ENCODE measurements around the gene PDPK1. TPM values are rescaled to one million over a fixed set of nuclear protein-coding genes. Genes with fewer than 3 reads are reported as not detected.

The PDPK1 gene
- total RNA-seq, 2 experiments from 2014 or later: 14.4 to 40.6 TPM

DNA sequence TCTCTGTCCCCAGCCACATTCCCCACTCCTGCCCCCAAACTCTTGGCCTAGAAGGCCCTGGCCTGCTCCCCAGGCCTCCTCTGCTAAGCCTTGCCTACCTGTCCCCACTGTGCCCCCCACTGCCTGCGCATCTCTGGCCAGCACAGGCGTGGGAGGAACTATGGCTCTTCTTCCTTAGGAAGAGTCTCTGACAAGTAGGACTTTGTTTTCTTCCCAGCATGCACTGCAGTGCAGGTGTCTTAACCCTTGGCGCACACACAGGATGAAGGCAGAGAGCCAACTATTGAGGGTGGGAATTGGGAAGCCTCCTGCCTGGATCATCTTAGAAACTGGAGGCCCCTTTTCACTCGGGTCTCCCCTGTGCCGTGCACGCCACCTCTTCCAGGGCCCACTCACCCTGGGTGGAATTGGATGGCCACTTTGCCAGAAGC lies 14.0 kb upstream of the PDPK1 start:
- ChIA-PET POLR2A (no interaction called here), CTCF (ENCODE audit: unreplicated experiment) (no interaction called here)
- Histone ChIP-seq H3K4me2 (ENCODE audit: low read length) (no peak overlapping the region), H3K9me2 (ENCODE audit: insufficient read depth, low read length) (no peaks in the 10 kb centered on the region), H3K9me3 (ENCODE audit: low read length) (no peaks in the 10 kb centered on the region), H3K4me1 (ENCODE audit: insufficient read depth, low read length, poor library complexity, severe bottlenecking) (peaks cover 13% of the 10 kb centered on the region), H3K79me2 (ENCODE audit: insufficient read depth, low read depth, low read length) (peaks cover 4% of the 10 kb centered on the region; the same call in 1 of the 2 replicates), H2AFZ (ENCODE audit: low read length) (no peak overlapping the region), H3K4me3 (ENCODE audit: low read depth, low read length, poor library complexity, severe bottlenecking) (no peak overlapping the region), H3K27ac (ENCODE audit: low read depth, low read length, poor library complexity, severe bottlenecking) (no peak overlapping the region), H3K36me3 (ENCODE audit: insufficient read depth, low read length) (peaks cover 33% of the 10 kb centered on the region), H4K20me1 (ENCODE audit: insufficient read depth, low read length) (no peaks in the 10 kb centered on the region)
- no peak for DNase-seq (ENCODE audit: low spot score)
- TF ChIP-seq, protein P1, sequence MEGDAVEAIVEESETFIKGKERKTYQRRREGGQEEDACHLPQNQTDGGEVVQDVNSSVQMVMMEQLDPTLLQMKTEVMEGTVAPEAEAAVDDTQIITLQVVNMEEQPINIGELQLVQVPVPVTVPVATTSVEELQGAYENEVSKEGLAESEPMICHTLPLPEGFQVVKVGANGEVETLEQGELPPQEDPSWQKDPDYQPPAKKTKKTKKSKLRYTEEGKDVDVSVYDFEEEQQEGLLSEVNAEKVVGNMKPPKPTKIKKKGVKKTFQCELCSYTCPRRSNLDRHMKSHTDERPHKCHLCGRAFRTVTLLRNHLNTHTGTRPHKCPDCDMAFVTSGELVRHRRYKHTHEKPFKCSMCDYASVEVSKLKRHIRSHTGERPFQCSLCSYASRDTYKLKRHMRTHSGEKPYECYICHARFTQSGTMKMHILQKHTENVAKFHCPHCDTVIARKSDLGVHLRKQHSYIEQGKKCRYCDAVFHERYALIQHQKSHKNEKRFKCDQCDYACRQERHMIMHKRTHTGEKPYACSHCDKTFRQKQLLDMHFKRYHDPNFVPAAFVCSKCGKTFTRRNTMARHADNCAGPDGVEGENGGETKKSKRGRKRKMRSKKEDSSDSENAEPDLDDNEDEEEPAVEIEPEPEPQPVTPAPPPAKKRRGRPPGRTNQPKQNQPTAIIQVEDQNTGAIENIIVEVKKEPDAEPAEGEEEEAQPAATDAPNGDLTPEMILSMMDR (conservative IDR thresholded peaks at IDR 0.05; ENCODE audit: low read length): no peak
- no peak for TF ChIP-seq EZH2phosphoT487 (IDR thresholded peaks at IDR 0.05; ENCODE audit: borderline replicate concordance, low read depth, low read length)
- intact Hi-C loops (cut with micrococcal nuclease; ENCODE audit: unreplicated experiment): no loop called here
- BruUV-seq (replicated peaks): no TSS peak

DNA sequence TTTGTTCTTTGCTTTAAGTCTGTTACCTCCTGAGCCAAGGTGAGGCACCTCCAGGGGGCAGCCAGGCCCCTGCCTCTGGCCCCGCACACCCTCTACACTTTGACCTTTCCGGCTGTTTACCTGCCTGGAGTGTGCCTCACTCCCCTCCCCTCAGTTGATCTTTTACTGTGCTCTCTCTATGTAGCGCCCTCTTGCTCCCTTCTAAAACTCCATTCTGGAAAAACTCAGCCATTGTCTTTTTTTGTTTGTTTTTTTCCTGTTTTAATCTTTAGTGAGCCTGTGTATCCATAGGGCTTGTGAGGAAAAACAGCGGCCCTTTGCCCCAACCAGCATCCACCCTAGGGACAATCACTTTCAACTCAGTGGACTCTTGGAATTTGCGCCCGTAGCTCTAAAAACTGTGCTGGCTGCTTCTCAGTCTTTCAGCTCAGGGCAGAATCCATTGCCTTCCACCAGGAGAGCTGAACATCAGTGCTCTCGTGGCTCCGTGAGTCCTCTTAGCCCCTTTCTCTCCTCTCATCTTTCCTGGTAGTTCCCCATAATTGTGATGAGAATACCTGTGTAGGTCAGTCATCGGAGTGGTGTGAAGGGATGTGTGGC lies 13.4 kb upstream of the PDPK1 start:
- intact Hi-C loops (cut with micrococcal nuclease; ENCODE audit: unreplicated experiment): no loop called here
- H3K79me2 ChIP-seq (ENCODE audit: insufficient read depth, low read depth, low read length): peaks cover 4% of the 10 kb centered on the region; the same call in 1 of the 2 replicates
- peaks cover 35% of the 10 kb centered on the region for H3K36me3 ChIP-seq (ENCODE audit: insufficient read depth, low read length)
- CTCF ChIA-PET (ENCODE audit: unreplicated experiment): no interaction called here
- peaks cover 12% of the 10 kb centered on the region for H3K4me1 ChIP-seq (ENCODE audit: insufficient read depth, low read length, poor library complexity, severe bottlenecking)
- DNase-seq (ENCODE audit: low spot score): no peak
- no peak overlapping the region for H3K4me2 ChIP-seq (ENCODE audit: low read length)
- BruUV-seq (replicated peaks): no TSS peak
- no peak overlapping the region for H3K4me3 ChIP-seq (ENCODE audit: low read depth, low read length, poor library complexity, severe bottlenecking)
- H3K27ac ChIP-seq (ENCODE audit: low read depth, low read length, poor library complexity, severe bottlenecking): no peak overlapping the region
- no peak for TF ChIP-seq EZH2phosphoT487 (IDR thresholded peaks at IDR 0.05; ENCODE audit: borderline replicate concordance, low read depth, low read length)
- TF ChIP-seq, protein P1 (conservative IDR thresholded peaks at IDR 0.05; ENCODE audit: low read length): no peak
- no peak overlapping the region for H2AFZ ChIP-seq (ENCODE audit: low read length)
- H3K9me3 ChIP-seq (ENCODE audit: low read length): no peaks in the 10 kb centered on the region
- no peaks in the 10 kb centered on the region for H3K9me2 ChIP-seq (ENCODE audit: insufficient read depth, low read length)
- POLR2A ChIA-PET: no interaction called here
- no peaks in the 10 kb centered on the region for H4K20me1 ChIP-seq (ENCODE audit: insufficient read depth, low read length)

DNA sequence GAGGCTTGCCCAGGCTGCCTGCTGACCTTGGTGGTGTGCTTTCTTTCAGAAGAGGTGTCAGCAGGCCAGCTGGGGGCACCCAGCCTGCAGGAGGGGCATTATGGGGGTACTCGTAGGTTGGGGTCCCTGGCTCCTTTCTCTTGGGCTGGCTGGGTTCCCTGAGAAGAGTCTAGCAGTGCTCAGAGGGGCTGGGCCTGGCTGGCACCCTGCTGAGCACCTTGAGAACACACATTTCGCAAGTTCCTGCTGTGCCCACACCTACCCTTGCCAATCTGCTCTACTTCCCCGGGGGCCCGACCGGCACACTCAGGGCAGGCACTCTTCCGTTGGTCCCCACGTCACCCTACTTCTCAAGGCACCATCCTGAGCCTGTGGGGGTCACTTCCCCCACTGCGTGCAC lies 11.7 kb upstream of the PDPK1 start:
- no peak overlapping the region for H3K4me3 ChIP-seq (ENCODE audit: low read depth, low read length, poor library complexity, severe bottlenecking)
- H3K79me2 ChIP-seq (ENCODE audit: insufficient read depth, low read depth, low read length): no peaks in the 10 kb centered on the region
- no peaks in the 10 kb centered on the region for H3K9me2 ChIP-seq (ENCODE audit: insufficient read depth, low read length)
- BruUV-seq (replicated peaks): no TSS peak
- no peak for DNase-seq (ENCODE audit: low spot score)
- peaks cover 36% of the 10 kb centered on the region for H3K36me3 ChIP-seq (ENCODE audit: insufficient read depth, low read length)
- no peaks in the 10 kb centered on the region for H3K9me3 ChIP-seq (ENCODE audit: low read length)
- intact Hi-C loops (cut with micrococcal nuclease; ENCODE audit: unreplicated experiment): no loop called here
- TF ChIP-seq EZH2phosphoT487 (IDR thresholded peaks at IDR 0.05; ENCODE audit: borderline replicate concordance, low read depth, low read length): no peak
- TF ChIP-seq, protein P1 (conservative IDR thresholded peaks at IDR 0.05; ENCODE audit: low read length): no peak
- no peak overlapping the region for H3K4me2 ChIP-seq (ENCODE audit: low read length)
- ChIA-PET CTCF (ENCODE audit: unreplicated experiment) (no interaction called here), POLR2A (no interaction called here)
- no peak overlapping the region for H3K27ac ChIP-seq (ENCODE audit: low read depth, low read length, poor library complexity, severe bottlenecking)
- no peaks in the 10 kb centered on the region for H4K20me1 ChIP-seq (ENCODE audit: insufficient read depth, low read length)
- H3K4me1 ChIP-seq (ENCODE audit: insufficient read depth, low read length, poor library complexity, severe bottlenecking): peaks cover 6% of the 10 kb centered on the region
- no peak overlapping the region for H2AFZ ChIP-seq (ENCODE audit: low read length)

All from OCI-LY7 (cell line).